H1 (cell line): ENCODE results near the gene CTF1. TPM values are rescaled to one million over a fixed set of nuclear protein-coding genes. Genes with fewer than 3 reads are reported as not detected.
A peak's percentile ranks its signal among the peaks of the same experiment; 100 is the strongest.

ENCODE experiments used
- CEBPB ChIP-seq: IDR thresholded peaks from 2 replicates; pipeline ENCODE4 v1.6.1; 2012; ENCODE audit warnings: low read depth, low read length
- RBBP5 ChIP-seq: IDR thresholded peaks from 2 replicates; pipeline ENCODE4 v1.7.1; 2012; ENCODE audit warnings: low read depth, mild to moderate bottlenecking, inconsistent platforms, low read length, moderate library complexity, borderline replicate concordance
- TAF1 ChIP-seq: IDR thresholded peaks from 2 replicates; pipeline ENCODE4 v1.6.1; 2011; ENCODE audit warnings: mild to moderate bottlenecking, low read depth, low read length
- polyA plus RNA-seq, 7 experiments: library from polyadenylated mRNA; depleted of rRNA in 3 of 7; stranded (reverse) in 5 of 7; unstranded in 2 of 7; fragments of >200 nt in 5 of 7; fragments of 200-250 nt in 2 of 7; gene quantifications; 1 replicate in 5 of 7; 2 replicates in 1 of 7; 4 replicates in 1 of 7; pipeline versions ENCODE4 v1.2.1 to v1.2.3, GENCODE V29; 2011 to 2013; ENCODE audit warnings: missing spikeins in 2 of 7, mixed read lengths in 2 of 7
- total RNA-seq: library from RNA; stranded (reverse); fragmentation: NEBNext Ultra II Directional; extraction: Animal tissue kit (Norgen Biotek cat#: 25700); gene quantifications from 2 replicates; pipeline ENCODE4 v1.2.1, GENCODE V29; 2021
- TF ChIP-seq, protein P1 (sequence below): IDR thresholded peaks from 2 replicates; pipeline ENCODE4 v1.6.1; 2012; ENCODE audit warnings: inconsistent platforms

The CTF1 gene
- total and polyA plus RNA-seq, 2 of the 8 experiments (the other 6 are each of a cell fraction or from before 2014, with no cell fraction given): 0.97 to 3.4 TPM

DNA sequence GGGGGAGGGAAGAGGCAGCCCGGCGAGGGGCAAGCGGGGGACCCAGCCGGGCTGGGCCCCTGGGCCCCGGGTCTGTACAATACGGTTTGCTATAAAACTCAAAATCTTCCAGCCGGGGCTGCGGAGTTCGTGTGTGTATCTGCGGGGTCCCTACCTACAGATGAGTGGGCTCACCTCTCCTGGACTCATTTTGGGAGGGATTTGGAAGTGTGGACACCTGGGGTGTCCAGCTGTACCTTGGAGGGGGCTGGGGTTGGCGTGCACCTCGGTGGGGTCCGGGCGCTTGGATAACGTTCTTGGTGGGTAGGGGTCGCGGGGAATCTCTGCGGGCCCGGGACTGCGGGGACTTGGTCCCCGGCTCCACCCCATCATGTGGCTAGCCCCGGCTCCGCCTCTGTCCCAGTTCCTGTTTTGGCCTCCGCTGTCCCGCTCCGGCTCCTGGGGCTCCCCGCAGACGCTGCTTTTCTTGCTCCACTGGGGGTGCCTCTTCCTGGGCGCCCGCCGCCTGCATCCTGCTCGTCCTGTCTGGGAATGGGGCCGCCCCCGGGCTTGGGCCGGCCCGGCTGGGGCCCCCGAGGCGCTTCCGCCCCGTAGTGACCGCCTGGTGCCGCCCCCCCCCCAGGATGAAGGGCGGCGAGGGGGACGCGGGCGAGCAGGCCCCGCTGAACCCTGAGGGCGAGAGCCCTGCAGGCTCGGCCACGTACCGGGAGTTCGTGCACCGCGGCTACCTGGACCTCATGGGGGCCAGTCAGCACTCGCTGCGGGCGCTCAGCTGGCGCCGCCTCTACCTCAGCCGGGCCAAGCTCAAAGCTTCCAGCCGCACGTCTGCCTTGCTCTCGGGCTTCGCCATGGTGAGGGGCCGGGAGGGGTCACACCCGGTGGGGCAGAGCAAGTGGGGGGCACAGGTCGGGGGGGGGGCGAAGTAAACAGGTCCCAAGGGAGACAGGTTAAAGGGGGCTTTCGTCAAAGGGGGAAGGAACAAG lies 52.5 kb downstream of the CTF1 start, which contains the start of gene ORAI3 (continued):
- no peak for TF ChIP-seq CEBPB
- TF ChIP-seq RBBP5: no peak
- peak; percentile 52; the same call in 1 of the 2 replicates for TF ChIP-seq TAF1
- TF ChIP-seq, protein P1, sequence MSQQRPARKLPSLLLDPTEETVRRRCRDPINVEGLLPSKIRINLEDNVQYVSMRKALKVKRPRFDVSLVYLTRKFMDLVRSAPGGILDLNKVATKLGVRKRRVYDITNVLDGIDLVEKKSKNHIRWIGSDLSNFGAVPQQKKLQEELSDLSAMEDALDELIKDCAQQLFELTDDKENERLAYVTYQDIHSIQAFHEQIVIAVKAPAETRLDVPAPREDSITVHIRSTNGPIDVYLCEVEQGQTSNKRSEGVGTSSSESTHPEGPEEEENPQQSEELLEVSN: 0 out of 2 replicates have a peak, but pooled peaks have one; percentile 7
